ENCODE results near the gene CASK.

Gene CASK

GRCh38 chrX:41630091-41630490, 293.3 kb downstream of the CASK start:
- TF ChIP-seq CTCF (IDR thresholded peaks at IDR 0.05; ENCODE audit: insufficient read depth, missing control alignments) = no peak
- DNase-seq (ENCODE audit: insufficient read length, low spot score) (no peak), FAIRE-seq (no peak)

GRCh38 chrX:41629539-41629938, 293.8 kb downstream of the CASK start:
- FAIRE-seq (no peak), DNase-seq (ENCODE audit: insufficient read length, low spot score) (no peak)
- TF ChIP-seq CTCF (IDR thresholded peaks at IDR 0.05; ENCODE audit: insufficient read depth, missing control alignments) = no peak

- FAIRE-seq = no peak
These were observed 302.1 kb downstream of the CASK start for GRCh38 chrX:41621222-41621723.

GRCh38 chrX:41619221-41619620, 304.1 kb downstream of the CASK start:
- DNase-seq (ENCODE audit: insufficient read length, low spot score) (no peak), FAIRE-seq (no peak)
- no peak for TF ChIP-seq CTCF (IDR thresholded peaks at IDR 0.05; ENCODE audit: insufficient read depth, missing control alignments)

More at GRCh38 chrX:41621222-41621723, 302.1 kb downstream of the CASK start:
- no peak for TF ChIP-seq CTCF (IDR thresholded peaks at IDR 0.05; ENCODE audit: insufficient read depth, missing control alignments)
- DNase-seq (ENCODE audit: insufficient read length, low spot score) = no peak

GRCh38 chrX:41616935-41617334, 306.4 kb downstream of the CASK start:
- no peak for TF ChIP-seq CTCF (IDR thresholded peaks at IDR 0.05; ENCODE audit: insufficient read depth, missing control alignments)
- no peak for DNase-seq (ENCODE audit: insufficient read length, low spot score)

GRCh38 chrX:41616255-41616654, 307.1 kb downstream of the CASK start:
- FAIRE-seq = no peak
- no peak for DNase-seq (ENCODE audit: insufficient read length, low spot score)
- TF ChIP-seq CTCF (IDR thresholded peaks at IDR 0.05; ENCODE audit: insufficient read depth, missing control alignments) = no peak

More at GRCh38 chrX:41616935-41617334, 306.4 kb downstream of the CASK start:
- FAIRE-seq = no peak

GRCh38 chrX:41608244-41608643, 315.1 kb downstream of the CASK start:
- no peak for DNase-seq (ENCODE audit: insufficient read length, low spot score)
- FAIRE-seq = no peak
- no peak for TF ChIP-seq CTCF (IDR thresholded peaks at IDR 0.05; ENCODE audit: insufficient read depth, missing control alignments)
